HG03432 (cell line): ENCODE measurements around the gene TSPAN3.

Source experiments
- ATAC-seq: cut with Tn5 transposase; IDR thresholded peaks from one replicate; pipeline ENCODE4 v1.9.1; 2021; ENCODE audit warnings: mild to moderate bottlenecking, moderate library complexity; ENCODE audit not compliant: unreplicated experiment

TSPAN3 gene

DNA sequence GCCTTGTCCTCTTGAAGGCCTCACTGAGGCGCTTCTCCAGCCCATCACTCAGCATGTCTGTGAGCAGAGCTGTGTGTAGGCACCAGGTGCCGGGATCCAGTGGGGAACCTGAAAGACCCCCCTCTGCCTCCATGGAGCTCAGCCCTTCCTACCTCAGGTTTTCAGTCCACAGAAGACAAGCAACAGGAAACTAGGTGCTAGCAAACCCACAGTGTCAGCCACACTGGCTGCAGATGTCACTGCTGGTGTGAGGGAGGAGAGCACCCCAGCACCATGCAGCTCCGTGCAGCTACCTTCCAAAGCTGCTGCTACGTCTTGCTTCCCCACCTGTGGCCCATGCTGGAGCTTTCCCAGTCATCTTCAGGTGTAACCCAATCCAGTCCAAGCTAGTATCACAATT, 58.0 kb downstream of the TSPAN3 start:
- no peak for ATAC-seq

DNA sequence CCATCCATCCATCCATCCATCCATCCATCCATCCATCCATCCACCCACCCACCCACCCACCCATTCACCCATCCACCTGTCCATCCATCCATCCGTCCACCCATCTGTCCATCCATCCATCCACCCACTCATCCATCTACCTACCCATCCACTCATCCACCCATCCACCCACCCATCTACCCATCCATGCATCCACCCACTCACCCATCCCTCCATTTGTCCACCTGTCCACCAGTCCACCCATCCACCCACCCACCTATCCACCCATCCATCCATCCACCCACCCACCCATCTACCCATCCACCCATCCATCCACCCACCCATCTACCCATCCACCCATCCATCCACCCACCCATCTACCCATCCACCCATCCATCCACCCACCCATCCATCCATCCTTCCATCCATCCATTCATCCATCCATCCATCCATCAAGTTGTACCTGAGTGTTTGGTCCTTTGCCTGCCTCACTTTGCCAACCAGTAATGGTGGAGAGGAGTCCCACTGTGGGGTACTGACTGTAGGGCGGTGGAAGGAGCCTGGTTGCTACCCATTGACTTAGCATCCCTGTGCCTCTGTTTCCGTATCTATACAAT, 58.7 kb downstream of the TSPAN3 start:
- ATAC-seq: no peak

DNA sequence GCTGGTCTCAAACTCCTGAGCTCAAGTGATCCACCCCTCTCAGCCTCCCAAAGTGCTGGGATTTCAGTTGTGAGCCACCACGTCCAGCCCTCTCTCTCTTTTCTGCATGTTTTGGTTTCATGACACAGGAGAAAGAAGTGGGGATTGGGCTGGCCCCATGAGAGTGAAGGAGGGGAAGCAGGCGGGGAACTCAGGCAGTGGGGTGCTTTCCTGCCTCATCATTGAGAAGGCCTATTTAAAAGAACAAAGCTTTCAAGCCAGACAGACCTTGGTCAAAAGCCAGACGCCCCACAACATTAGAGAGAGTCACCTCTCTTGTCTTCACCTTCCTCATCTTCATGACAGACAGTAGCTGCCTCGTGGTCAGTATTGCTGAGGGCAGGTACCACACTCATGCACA, 60.1 kb downstream of the TSPAN3 start:
- no peak for ATAC-seq

DNA sequence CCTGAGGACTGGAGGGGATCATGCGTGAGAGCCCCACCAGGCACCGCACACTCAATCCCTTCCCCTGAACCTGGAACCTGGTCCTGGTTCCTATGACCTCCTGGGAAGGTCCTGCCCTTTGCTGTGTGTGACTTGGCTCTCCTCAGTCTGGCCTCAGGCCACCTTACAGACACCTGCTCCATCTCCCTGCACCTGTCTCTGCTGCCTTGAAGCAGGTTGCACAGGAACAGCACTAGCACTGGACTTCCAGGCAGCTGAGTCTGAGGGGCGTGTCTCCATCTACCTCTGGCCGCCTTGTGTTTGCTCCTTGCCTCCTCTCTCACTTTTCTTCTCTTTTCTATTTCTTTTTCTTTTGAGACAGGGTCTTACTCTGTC, 60.6 kb downstream of the TSPAN3 start:
- ATAC-seq: no peak

DNA sequence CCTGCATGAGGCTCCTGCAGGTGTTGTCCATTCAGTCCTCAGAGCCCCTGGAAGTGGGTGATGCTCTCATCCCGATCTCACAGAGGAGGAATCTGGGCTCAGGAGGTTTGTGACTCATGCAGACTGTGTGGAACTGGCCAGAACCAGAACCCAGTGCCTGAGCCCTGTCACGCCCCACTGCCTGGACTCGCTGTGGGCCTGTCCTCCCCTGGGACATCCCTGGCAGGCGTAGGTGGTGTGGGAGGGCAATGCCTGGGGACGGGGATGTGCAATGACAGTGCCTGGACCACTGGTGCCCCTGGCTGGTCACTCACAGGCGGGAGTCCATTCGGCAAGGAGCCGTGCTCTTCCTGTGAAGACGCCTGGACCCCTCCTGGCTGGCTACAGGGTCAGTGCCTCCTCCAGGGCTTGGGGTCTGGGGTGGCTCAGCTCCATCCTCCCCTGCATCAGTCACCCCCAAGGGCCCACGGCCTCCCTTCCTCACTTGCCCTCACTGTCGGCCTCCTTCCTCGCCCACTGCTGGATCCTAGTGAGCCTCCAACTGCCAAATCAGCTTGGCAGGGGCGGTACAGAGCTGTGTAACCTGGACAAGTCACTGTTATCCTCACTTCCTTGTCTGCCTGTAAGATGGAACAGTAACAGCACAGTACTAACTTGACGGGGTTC, 61.1 kb downstream of the TSPAN3 start:
- ATAC-seq: no peak

DNA sequence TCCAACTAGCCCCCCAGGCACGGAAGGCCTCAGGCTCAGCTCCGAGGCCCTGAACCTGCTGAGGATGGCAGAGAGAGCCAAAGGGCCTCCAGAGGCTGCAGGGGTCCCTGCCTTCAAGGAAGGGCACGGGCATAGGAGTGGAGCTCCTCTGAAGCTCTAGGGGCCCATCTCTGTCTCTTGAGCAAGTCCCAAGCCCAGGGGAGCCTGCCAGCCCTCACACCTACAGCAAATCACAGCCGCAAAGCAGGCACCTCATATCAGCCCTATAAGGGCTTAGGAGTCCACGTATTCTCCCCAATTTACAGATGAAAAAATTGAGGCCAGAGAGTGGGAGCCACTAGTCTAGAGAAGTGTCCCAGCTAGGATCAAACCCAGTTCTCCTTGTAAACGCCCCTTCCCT, 61.7 kb downstream of the TSPAN3 start:
- no peak for ATAC-seq

DNA sequence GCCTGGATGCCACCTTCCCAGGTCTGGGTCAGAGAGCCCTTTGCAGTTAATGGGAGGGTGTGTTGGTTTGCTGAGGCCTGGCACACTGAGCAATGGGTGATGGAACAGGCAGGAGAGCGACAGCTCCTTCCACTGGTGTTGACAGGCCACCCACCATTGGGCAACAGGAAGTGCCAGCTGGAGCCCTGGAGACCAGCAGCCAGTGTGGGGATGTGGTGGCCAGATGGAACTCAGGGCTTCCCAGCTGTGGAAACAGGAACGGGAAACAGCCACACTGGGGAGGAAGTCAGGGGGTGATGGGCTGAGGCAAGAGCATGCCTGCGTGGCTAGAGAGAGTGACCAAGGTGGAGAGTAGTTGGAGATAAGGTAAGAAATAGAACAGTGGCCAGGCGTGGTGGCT, 66.7 kb downstream of the TSPAN3 start:
- ATAC-seq: no peak

DNA sequence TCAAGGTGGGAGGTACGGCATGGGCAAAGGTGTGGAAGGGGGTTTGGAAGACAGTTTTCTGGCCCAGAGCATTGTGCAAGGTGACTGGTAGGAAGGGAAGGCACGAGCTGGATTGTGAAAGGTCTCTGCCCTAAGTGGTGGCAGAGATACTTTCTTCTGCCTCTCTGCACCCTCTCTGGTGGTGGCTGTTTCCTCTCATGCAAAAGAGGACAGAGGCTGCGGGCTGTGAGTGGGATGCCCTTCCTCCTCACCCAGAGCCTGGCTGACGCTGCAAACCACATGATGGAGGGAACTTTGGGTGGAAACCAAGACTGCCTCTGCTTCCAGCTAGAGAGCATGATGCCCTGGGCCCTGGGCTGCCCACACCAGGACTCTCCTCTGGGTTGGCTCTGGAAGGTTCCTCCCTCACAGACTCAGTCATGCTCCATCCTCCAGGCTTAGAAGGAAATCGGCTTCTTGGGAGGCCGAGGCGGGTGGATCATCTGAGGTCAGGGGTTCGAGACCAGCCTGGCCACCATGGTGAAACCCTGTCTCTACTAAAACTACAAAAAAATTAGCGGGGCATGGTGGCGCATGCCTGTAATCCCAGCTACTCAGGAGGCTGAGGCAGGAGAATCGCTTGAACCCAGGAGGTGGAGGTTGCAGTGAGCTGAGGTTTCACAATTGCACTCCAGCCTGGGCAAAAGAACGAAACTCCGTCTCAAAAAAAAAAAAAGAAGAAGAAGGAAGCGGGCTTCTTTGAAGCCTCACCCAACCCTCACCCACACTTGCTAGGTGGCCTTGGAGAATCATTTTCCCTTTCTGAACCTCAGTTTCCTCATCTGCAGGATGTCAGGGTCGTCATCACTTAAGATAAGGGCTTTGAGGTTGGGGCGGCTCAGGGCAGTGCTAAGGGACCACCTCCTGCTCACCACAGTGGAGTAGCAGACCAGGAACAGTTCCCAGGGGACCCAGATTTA, 67.7 kb downstream of the TSPAN3 start:
- ATAC-seq: peak; percentile 79

DNA sequence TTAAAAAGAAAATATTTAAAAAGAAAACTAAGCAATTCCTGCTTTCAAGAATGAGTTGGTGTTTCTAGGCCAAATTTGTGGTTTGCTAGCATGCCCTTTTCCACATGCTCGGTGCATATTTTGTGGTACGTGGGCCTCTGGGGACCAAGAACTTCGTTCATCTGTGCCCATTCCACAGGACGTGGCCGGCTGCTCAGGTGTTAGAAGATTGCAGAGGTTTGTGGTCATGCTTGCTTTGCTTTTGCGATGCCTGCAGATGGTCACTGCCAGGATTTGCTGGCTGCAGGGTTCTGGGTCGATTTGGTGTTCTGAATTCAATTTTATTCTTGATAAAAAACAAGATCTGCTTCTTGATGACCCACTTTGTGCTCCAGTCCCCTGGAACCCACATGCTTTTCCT, 68.5 kb downstream of the TSPAN3 start:
- ATAC-seq: no peak

DNA sequence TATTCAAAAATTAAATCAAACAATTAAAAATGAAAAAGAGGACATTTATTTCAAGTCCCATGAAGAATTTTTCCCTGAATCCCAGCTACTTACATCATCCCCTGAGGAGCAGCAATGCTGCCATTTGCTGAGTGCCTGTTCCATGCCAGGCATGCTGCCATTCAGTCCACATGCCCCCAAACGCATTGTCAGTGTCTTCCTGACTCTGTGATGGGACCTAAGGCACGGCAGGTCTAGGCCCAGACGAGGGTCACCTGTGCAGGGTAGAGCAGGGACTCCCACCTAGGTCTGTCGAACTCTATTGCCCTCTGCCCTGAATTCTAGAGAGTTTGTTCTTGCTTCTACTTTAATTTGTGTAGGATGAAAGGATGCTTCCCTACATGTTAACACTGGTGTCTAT, 68.9 kb downstream of the TSPAN3 start:
- no peak for ATAC-seq

DNA sequence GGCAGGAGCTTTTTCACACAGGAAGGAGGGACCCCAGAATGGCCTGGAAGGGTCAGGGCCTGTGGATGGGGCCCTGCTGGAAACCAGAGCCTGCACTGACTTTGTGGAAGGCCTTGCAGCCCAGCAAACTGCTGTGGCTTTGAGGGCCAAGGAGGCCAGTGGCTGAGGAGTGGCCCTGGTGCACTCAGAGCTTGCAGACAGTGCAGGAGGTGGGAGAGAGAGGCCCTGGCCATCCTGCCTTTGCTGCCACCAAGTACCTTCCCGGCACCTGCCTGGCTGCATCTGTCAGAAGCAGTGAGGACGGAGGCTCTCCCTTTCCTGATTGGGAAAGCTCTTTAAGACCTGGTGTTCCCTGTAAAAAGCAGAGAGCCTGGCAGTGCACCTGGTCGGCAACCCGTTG, 69.6 kb downstream of the TSPAN3 start:
- no peak for ATAC-seq

DNA sequence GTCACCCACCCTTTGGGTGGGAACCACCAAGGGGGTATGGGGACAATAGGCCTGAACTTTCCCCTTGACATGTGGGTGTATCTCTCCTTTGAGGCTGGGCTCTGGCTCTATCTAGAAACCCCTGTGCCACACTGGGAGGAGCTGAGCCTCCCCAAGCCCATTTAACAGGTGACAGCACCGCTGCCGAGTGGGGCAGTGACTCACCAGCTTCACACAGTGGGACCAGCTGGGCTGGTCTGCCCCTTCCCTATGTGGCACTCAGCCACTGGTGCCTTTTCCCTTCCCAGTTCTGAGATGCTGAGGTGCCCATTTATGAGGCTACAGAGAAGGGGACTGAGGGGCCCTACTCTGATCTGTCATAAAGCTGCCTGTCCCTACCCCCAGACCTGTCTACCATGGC, 70.9 kb downstream of the TSPAN3 start:
- ATAC-seq: no peak

DNA sequence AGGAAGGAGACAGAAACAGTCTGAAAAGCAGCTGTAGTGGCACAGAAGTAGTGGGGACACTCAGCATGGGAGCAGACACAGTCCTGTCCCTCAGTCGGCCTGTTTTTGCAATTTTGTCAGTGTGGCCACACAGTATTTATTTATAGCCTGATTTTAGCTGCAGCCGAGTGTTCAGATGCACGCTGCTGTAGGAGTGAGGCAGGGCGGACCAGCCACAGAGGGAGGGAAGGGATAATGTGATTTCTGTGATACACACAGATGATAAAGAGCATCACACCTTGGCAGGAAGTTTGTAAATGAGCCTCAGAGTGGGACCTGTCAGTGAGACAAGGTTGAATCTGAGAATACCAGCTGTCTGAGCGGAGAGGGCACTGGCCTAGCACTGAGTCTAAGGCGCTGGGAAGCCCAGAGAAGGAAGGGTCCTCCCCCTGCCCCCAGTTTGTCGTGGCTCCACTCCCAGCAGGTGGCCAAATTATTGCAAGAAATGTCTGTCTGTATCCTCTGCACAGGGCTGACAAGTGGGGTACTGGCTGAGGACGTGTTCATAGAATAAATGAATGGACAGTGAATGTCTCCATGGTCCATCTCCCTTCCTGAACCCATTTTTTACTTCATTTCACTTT, 72.1 kb downstream of the TSPAN3 start:
- ATAC-seq: no peak

DNA sequence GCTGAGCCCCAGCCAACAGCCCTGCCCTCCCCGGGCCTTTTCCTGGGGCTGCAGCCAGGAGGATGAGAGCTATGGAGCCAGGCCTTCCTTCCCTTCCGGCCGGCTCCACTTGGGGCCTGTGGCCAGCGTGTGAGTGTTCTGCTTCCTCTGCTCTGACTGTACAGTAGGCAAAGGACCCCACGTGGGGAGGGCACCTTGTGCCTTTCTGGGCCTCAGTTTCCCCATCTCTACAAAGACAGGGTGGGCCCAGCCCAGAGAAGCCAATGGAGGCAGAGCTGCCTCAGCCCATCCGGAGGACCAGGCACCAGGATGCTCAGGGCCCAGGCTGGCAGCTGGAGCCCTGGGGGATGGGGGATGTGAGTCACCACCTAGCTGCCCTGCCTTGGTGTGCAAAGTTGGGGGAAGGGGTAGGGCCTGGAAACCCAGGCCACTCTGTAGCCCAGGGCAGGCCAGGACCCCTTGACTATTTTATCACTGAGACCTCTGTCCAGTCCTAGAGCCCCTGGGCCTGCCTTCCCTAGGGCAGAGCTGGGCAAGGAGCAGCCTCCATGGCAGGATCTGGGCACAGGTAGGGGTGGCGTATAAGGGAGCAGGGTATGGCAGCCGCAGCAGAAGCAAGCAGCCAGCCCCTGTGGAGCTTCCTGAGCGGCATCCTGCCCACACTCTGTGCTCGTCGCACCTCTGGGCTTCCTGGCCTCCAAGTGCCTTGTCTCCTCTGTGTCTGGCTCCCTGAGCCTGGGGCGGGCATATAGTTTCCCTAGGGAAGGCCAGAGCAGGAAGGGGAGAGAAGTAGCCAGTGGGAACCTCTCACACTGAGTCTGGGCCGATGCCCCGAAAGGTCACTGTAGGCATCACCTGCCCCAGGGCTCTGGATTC, 74.1 kb downstream of the TSPAN3 start:
- ATAC-seq: no peak

DNA sequence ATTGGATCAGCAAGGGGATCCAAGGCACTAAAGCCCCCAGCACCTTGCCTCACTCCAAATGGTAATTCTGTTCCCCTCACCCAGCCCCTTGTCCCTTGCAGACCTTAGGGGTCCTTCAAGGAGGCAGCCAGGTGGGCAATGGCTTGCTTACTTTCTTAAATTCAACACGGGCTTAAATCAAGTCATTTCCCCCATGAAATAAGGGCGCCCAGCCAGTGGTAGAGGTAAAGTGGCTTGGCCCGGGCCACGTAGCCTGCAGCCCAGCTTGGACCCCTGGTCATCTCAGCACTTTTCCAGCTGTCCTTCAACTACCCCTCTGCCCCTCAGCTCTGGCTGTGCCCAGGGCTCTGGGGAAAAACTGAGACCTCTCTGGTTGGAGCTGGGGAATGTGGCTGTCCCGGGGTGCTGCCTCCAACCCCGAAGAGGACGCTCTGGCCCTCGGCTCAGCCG, 74.8 kb downstream of the TSPAN3 start:
- ATAC-seq: no peak

DNA sequence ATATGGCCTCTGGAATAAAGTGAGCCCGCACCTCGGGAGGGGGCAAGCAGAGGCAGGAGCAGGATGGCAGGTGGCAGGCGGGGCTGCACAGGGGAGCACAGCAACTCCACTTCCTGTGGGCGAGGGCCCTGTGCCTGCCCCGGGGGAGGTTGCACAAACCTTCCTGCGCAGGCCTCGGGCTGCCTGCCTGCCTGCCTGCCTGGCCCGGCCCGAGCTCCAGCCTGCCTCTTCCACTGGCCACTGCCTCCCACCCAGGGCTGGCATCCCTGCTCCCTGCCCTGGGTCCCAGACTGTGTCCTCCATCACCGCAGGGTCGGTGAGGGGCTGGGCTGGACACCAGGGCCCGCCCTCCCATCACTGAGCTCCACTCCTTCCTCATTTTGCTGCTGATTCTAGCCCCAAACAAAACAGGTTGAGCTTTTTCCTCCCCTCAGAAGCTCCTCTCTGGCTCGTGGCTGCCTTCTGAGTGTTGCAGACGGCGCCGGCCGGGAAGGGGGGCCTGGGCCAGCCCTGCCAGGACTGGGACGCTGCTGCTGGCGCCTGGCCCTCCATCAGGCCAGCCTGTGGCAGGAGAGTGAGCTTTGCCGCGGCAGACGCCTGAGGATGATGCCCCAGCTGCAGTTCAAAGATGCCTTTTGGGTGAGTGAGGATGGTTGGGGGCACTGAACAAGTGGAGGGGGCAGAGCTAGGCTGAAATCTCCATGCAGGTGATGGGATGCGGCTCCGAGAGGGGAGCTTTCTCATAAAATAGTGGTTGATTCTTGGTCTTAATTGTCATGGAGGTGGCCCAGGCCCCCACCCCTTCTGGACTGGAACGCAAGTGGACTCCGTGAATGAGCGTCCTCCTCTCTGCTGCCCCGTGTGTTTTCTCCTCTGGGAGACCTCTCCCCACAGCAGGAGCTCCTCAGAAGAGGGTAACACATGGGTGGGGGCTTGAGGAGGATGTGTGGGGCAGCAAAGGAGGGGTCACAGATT, 75.7 kb downstream of the TSPAN3 start, which contains the start of gene PSTPIP1:
Gene PSTPIP1, plus strand, starts transcription at position 156 of the 975 bp plus-strand sequence. Its CDS starts 448 bp downstream, at position 604.
- ATAC-seq: peak; percentile 65

DNA sequence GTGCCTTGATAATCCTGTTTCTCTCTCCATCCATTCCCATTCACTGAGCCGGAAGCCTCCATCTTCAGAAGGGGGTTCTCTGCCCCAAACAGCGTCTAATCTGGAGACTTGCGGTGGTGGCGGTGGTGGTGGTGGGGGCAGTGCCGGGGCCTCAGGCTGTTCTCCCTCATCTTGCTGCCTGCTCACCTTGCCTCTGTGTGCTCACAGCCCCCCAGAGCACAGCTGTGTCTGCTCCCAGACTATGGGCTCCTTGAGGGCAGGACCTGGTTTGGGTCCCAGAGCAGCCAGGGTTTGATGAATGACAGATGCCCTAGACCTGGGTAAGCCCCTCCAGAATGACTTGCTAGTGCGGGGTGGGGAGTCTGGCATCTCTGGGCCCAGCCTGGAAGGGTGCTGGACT, 76.4 kb downstream of the TSPAN3 start:
- ATAC-seq: no peak

DNA sequence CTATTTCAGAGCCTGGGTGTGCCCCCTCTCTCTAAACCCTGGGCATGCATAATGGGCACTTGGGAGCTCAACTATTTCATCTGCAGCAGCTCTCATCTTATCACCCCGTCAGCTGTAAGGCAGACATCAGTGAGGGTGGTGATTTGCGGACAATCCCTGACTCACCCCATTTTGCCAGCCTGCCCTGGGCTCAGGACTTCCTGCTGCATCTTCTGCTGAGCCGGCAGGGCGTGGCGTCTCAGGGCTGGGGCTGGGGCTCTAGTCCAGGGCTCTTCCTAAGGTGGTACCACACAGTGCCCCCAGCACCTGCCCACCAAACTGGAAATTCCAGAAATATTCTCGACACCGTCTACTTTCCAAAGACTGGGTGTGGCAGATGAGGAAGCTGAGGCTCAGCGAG, 76.9 kb downstream of the TSPAN3 start:
- no peak for ATAC-seq

DNA sequence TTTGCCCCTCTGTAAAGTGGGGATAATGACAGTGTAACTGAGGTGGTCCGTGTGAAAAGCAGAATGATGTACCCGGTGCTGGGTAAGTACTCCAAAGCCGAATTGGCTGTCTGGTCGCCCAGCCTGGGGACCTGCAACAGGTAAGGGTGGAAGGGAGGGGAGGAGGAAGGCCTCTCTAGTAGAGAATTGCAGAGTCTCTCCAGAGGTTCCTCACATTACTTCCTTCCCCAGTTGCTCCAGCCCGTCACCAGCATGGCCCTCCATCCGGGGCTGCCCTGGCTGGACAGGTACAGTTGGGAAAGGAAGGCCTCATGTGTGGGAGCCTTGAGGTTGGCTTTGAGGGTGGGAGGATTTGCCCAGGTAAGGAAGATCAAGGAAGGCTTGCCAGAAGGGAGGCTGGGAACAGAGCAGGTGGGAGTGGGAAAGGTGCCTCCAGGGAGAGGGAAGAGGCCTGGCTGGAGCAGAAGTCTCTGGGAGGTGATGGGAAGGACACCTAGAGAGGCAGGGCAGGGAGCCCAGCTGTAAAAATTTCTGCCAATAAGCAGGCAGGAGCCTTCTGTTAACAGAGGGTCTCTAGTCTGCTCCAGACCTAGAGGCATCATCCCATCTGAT, 77.7 kb downstream of the TSPAN3 start:
- no peak for ATAC-seq
